ELR (cell line): Measurements from ENCODE around the gene TMEM175.
"Not testable (repeated sequence)": the region's sequence is repeated elsewhere in the genome, so short reads cannot be mapped to it uniquely, and the experiment has no call there.

Experiments used
- DNase-seq: peaks from one replicate; pipeline ENCODE4 v3.0.0-alpha.2; 2015; ENCODE audit warnings: low read depth

The TMEM175 gene

DNA sequence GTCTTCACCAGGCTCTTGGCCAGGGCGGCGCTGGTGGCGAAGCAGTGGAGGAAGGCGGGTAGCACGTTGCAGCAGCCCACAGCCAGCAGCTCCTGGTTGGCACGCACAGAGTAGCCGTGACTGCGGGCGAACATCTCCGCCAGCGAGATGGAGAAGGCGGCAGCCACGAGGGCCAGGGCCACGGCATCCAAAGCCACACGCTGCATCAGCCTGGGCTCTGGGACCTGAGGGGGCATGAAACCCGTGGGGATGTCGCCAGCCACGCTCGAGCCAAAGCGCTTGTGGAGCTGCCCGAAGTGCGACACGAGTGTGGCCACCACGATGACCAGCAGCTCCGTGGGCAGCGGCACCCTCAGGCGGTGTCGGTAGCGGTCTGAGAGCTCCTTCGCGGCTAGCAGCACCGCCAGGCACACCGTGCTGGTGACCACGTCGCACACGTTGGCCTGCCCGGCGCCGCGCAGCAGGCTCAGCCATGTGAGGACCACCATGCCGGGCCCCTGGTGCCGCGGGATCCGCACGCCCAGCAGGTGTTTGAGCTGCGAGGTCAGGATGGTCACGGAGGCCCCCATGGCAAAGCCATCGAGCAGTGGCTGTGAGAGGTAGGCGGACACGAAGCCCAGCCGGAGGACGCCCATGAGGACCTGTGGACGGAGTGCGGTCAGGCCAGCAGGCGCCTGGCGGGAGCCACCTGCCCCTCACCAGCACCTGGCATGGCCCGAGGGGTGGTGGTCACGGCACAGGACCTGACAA, 57.6 kb downstream of the TMEM175 start:
- DNase-seq, result no peak

DNA sequence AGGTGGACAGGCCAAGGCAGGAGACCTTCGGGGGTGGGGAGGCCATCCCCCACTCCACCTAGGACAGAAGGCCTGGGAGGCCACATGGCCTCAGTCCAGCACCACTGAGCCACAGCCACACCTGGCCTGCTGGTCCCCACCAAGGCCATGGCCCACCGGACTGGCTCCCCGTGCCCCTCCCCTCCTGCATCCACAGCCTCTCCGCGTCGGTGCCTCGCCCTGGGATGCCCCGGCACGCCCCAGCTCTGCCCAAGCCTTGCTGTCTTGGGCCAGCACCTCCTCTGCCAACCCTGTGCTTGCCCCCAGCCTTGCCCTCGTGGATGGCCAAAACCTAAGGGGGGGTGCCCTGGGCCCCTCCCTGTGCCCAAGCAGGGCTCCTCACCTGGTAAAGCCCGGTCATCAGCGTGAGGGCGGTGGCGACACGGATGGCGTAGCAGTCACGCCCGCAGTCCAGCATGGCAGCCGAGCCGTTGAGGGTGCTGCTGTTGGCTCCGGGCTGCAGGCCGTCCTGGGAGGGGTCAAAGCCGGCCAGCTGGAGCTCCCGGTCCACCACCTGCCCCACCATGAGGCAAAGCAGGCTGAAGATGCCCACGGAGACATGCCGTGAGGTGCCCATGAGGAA, 58.6 kb downstream of the TMEM175 start:
- DNase-seq, result no peak

- DNase-seq, result no peak
Measured at GRCh38 chr4:991451-992296, 59.4 kb downstream of the TMEM175 start.

GRCh38 chr4:992297-993110, 60.2 kb downstream of the TMEM175 start:
- no peak for DNase-seq

GRCh38 chr4:993111-994029, 61.1 kb downstream of the TMEM175 start, which contains the start of gene SLC26A1:
SLC26A1 (minus strand) TSS chr4:993404; CDS start chr4:991703, 1,701 bp downstream.
- DNase-seq, result no peak

GRCh38 chr4:995311-996026, 63.2 kb downstream of the TMEM175 start:
- no peak for DNase-seq

GRCh38 chr4:996030-996996, 64.1 kb downstream of the TMEM175 start:
- DNase-seq, result no peak

DNA sequence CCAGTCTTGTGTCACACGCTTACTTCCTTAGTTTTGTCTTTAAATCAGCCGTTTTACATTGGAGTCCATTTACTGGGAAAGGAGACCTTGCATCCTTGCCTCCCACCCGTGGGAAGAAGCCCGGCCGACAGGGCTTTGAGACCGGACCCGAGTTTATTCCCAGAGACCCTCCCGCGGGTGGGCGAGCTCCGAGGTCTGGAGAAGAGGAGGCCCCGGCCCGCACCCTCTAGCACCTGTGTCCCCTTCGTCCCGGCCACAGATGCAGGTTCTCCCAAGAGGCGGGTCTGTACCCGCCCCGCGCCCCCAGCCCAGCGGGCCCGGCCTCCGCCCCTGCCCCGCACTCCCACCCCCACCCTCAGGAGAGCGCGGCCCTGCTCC, 64.7 kb downstream of the TMEM175 start:
- DNase-seq, result no peak

DNA sequence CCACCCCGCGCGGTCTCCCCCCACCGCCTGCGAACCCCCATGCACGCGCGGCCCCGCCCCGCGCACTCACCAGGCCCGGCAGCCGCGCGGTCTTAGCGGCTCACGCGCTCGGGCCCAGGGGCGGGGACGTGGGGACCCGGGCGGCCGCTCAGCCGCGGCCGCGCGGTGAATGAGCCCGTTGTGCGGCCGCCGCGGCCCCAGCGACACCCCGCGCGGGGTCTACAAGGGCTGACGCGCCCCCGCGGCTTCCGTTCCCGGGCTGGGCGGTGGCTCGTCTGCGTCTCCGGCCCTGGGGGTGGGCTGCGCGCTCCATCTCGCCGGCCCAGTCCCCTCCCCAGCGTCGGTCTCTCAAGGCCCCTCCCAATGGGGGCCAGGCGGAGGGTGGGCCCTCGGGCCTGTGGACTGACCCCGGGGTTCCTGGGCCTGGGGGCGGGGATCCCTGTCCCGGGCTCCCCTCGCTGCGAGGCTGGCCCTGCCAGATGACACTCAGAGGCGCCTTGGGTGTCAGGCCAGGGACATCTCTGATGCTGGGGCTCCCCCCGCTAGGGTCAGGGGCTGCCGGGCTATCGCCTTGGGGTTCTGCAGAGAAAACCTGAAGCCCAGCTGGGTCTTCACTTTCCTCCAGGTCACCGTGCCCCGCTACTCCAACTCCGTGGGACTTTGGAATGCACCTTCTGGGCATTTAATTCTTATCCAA, 65.3 kb downstream of the TMEM175 start:
- DNase-seq, result no peak

DNA sequence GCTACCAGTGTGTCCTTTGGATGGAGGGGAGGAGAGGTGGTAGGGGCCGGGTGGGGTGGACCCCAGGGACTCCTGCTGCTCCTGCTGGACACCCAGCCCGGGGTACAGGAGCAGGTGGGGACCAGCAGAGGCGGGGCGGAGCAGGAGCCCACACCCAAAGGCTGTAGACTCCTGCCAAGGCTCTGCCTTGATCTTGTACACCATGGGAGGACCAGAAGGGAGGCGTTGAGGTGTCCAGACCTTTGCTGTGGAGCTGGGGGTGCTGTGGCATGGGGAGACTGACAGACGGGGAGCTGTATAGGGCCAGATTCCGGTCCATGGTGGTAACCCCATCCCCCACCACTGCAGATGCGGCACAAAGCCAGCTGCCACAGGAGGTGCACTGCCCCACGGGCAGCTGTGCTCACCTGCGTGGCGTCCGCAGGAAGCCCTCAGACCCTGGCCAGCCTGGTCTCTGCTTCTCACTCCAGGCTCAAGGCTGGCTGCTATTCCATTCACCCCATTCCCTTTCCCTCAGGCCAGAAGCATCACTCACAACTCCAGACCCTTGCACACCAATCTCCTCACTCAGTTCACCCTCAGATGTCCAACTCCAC, 65.9 kb downstream of the TMEM175 start:
- no peak for DNase-seq

GRCh38 chr4:999240-999863, 67.1 kb downstream of the TMEM175 start:
- DNase-seq, result not testable (repeated sequence)

GRCh38 chr4:999882-1000425, 67.7 kb downstream of the TMEM175 start:
- no peak for DNase-seq

GRCh38 chr4:1000686-1001260, 68.5 kb downstream of the TMEM175 start:
- DNase-seq, result no peak

DNA sequence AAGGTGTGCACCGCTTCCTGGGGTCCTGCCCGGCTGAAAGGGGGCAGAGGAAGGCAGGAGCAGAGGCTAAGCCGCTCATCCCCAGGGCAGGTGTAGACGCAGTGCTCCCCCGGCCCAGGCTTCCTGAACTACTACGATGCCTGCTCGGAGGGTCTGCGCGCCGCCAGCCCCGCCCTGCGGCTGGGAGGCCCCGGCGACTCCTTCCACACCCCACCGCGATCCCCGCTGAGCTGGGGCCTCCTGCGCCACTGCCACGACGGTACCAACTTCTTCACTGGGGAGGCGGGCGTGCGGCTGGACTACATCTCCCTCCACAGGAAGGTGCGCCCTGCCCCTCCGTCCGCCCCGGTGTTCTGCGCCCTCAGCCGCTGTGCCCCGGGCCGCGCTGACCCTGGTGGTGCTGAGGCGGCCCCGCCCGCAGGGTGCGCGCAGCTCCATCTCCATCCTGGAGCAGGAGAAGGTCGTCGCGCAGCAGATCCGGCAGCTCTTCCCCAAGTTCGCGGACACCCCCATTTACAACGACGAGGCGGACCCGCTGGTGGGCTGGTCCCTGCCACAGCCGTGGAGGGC, 69.4 kb downstream of the TMEM175 start:
- no peak for DNase-seq

GRCh38 chr4:1002131-1002630, 69.9 kb downstream of the TMEM175 start:
- DNase-seq, result no peak

- DNase-seq, result no peak
Measured at GRCh38 chr4:1002631-1003251, 70.5 kb downstream of the TMEM175 start.
